ELF-1 (cell line): ENCODE results near the gene TMOD1.

ENCODE experiments used
- DNase-seq: peaks from one replicate; pipeline ENCODE4 v3.0.0-alpha.2; 2016; ENCODE audit warnings: low read depth, low spot score

Gene TMOD1

DNA sequence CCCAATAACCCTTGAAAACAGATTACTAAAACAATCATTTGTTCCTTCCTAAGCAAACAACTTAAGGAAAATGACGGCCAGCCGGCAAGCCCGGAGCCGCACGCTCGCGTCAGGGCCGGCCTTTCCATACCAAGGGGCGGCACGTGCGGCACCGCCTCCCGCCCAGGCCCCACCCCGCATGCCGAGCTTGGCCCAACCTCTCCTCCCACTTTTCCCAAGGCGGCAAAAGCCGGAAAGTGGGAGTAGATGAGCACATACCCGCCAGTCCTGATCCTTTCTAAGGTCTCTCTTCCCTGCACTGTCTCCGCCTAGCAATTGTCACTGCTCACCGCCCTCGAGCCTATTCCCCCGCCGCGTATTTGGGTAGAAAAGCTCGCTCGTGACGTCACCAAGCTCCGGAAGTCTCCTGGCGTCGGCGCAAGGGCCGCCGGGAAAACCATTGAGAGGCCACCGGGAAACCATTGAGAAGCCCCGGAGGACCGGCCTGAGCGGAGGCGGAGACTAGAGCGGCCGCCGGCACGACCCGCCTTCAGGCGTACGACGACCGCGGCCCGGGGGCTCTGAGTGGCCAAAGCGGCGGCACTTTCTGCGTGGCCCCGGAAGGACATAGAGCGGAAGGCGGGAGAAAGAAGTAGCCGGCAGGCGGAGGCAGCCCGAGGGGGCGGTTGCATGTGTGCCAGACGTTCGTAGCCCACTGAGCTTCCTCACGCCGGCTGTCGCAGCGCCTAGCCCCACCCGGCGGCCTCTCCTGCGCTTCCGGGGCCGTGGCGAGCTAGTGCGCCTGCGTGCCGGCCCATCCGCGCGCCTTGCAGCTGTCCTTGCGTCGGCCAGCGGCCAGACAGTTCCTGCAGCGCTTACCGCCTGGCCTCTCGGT, 131.8 kb downstream of the TMOD1 start, which contains the start of the genes NCBP1 and TSTD2:
NCBP1 (plus strand) TSS at position 837 of the 874 bp plus-strand sequence. CDS start 61 bp downstream, outside the sequence.
TSTD2 (minus strand) TSS at position 384 of the 874 bp plus-strand sequence. CDS start 5,806 bp downstream, outside the sequence.
- peak; percentile 98 for DNase-seq

DNA sequence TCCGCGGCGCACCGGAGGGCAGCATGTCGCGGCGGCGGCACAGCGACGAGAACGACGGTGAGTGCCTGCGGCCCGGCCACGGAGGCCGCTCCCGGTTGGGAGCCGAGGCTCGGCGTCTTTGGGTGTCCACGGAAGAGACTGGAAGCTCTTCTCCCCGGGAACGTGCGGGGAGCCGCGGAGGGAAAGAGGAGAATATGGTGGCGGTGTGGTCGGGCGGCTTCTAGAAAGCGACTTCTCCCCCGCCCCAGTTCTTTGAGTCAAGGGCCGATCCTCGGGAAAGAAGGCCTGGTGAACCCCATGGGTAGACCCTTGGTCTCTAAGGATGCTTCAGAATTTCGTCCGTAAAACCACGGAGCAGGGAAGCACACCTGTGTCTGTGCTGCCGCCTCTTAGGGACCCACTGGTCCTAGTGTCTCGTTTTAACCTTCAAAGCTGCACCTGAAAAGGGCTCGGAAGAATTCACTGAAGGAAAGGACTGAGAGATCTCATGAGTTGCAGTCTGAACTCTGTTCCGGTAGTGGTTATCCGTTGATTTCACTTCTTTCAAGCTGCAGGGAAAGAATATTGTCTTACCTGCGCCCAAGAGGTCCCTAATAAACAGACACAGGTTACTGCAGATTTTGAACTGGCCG, 132.5 kb downstream of the TMOD1 start:
- DNase-seq, result no peak

DNA sequence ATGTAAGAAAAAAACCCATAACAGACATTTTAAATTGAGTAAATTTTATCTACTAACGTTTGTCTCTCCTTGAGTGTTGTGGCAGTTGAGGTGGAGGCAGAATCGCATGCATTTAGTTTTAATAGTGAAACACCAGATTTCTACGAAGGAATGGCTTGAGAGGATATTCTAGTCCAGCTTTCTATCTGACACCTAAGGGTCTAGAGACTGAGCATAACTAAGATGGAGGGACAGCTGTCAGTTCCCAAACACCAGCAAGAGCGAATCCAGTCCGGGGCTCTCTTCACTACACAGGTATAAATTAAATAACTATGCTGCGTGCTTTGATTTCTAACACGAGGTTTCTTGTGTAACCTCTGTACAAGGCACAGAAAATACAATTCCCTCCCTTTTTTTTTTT, 133.6 kb downstream of the TMOD1 start:
- no peak for DNase-seq

DNA sequence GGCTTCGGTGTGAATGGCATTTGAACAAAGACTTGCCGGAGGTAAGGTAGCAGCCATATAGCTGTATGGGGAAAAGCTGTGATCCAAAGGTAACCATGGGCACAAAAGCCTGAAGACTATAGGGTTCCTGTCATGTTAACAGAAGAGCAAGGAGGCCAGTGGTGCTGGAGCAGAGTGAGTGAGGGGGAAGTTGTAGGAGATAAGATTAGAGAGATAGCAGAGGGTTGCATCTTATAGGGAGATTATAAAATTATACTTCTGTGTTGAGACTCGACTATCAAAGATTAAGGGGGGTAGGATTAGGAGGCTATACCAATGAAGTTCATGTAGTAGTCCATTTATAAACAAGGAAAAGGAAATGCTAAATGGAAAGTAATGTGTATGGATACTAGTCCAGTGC, 135.4 kb downstream of the TMOD1 start:
- no peak for DNase-seq

DNA sequence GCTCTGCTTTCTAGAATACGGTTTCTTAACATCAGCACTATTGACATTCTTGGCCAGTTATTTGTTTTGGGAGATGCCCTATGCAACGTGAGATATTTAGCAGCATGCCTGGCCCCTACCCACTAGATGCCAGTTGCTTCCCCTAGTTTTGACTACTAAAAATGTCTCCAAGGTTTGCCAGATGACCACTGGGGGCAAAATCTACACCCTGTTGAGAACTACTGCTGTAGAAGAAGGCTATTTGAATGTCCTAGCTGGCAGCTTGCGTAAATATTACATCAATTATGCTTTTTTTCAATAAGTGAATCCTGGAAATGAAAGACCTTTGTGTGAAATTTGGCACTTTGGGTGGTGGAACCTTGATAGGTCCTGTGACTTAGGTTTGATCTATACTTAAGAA, 137.2 kb downstream of the TMOD1 start:
- no peak for DNase-seq

DNA sequence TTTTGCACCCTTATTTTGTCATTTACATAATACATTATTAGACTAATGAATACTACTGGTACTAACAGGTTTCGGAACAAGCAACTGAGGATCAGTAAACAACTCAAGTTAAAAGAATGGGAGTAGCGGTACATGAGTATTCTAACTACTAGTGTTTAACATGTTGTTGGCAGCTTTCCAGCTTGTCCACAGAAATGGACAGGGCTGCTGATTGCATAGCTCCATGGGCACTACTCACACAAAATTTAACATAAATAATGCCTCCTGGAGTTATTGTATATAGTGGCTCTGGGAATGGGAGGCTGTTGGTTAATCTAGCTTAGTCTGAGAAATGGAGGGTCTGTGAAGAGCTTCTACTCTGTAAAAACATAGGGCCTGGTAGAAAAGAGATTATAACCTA, 138.9 kb downstream of the TMOD1 start:
- DNase-seq, result no peak

DNA sequence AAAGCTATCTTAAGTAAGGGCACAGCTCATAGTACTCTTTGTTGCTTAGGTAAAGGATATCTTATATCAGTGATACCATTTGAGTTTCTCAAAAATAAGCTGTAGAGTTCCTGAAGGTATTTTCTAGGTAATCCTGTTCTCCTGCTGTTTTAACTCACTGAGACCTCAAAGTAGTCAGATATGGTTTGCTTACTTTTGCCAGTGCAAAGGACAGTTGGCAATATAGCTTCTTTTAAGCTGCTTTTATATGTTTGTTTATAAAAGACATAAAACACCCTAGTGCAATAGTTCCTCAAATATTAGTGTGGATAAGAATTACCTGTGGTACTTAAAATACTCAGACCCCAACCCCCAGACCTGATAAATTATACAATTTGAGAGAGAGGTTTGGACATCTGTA, 144.3 kb downstream of the TMOD1 start:
- no peak for DNase-seq

DNA sequence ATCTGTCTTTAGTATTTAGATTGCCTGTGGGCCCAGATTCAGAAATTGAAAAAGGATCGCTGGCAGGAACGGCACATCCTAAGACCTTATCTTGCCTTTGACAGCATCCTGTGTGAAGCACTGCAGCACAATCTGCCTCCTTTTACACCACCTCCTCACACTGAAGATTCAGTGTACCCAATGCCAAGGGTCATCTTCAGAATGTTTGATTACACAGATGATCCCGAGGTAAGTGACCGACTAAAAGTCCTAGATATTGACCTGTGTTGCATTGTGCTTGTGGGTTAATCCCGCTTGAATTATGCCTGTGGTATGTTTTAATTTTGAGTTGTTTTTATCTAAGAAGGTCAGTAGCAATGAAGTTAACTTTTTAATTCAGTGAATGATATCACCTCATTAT, 146.5 kb downstream of the TMOD1 start:
- no peak for DNase-seq
